GM21367 (cell line): ENCODE results near the gene SMYD2.

Experiments used
- ATAC-seq: cut with Tn5 transposase; IDR thresholded peaks from one replicate; pipeline ENCODE4 v1.9.1; 2021; ENCODE audit not compliant: unreplicated experiment

SMYD2 gene

GRCh38 chr1:214281021-214281719 lies at the start of gene SMYD2:
TSS of gene SMYD2 (plus strand) at chr1:214281159. CDS start at chr1:214281255, 96 bp downstream.
- peak; percentile 67 for ATAC-seq

GRCh38 chr1:214233856-214234634 lies 46.9 kb upstream of the SMYD2 start:
- ATAC-seq = no peak

- no peak for ATAC-seq
These were observed 46.3 kb upstream of the SMYD2 start for GRCh38 chr1:214234635-214235025.

GRCh38 chr1:214236477-214236876 lies 44.5 kb upstream of the SMYD2 start:
- no peak for ATAC-seq

- ATAC-seq = no peak
These were observed 39.9 kb upstream of the SMYD2 start for GRCh38 chr1:214241060-214241459.

GRCh38 chr1:214244252-214244651 lies 36.7 kb upstream of the SMYD2 start:
- ATAC-seq = no peak

GRCh38 chr1:214244841-214245240 lies 36.1 kb upstream of the SMYD2 start:
- ATAC-seq = no peak

- ATAC-seq = no peak
These were observed 33.4 kb upstream of the SMYD2 start for GRCh38 chr1:214247501-214248041.

GRCh38 chr1:214248311-214249085 lies 32.5 kb upstream of the SMYD2 start:
- no peak for ATAC-seq

- ATAC-seq = no peak
These were observed 31.3 kb upstream of the SMYD2 start for GRCh38 chr1:214249651-214250050.

- ATAC-seq = no peak
These were observed 29.6 kb upstream of the SMYD2 start for GRCh38 chr1:214251354-214251753.

GRCh38 chr1:214255509-214255908 lies 25.4 kb upstream of the SMYD2 start:
- ATAC-seq = no peak

- peak; percentile 52 for ATAC-seq
These were observed 21.5 kb upstream of the SMYD2 start for GRCh38 chr1:214259353-214259977.

- no peak for ATAC-seq
These were observed 20.3 kb upstream of the SMYD2 start for GRCh38 chr1:214260561-214261205.

- peak; percentile 94 for ATAC-seq
These were observed 19.5 kb upstream of the SMYD2 start for GRCh38 chr1:214261206-214262123.

GRCh38 chr1:214264196-214264595 lies 16.8 kb upstream of the SMYD2 start:
- no peak for ATAC-seq

GRCh38 chr1:214264976-214265375 lies 16.0 kb upstream of the SMYD2 start:
- ATAC-seq = no peak

GRCh38 chr1:214270097-214270650 lies 10.8 kb upstream of the SMYD2 start:
- ATAC-seq = no peak
